SU-DHL-6 (cell line): ENCODE results near the gene HOXC11.

Source experiments
- H2AFZ ChIP-seq: fragments of 200-600 bp; sonication (generic); 2 replicates; pipeline ENCODE4 v1.6.1; 2014; ENCODE audit warnings: low read depth, mild to moderate bottlenecking, moderate library complexity, mixed read lengths, antibody characterized with exemption, low read length; ENCODE audit not compliant: severe bottlenecking
- H3F3A ChIP-seq: fragments of 200-600 bp; shearing (Covaris generic); 2 replicates; pipeline ENCODE4 v1.6.0; 2016; ENCODE audit warnings: antibody characterized with exemption, mild to moderate bottlenecking; ENCODE audit not compliant: insufficient read depth
- H3K27ac ChIP-seq: fragments of 200-600 bp; sonication (generic); 2 replicates; pipeline ENCODE4 v1.5.1; 2016; ENCODE audit warnings: low read depth, mild to moderate bottlenecking, low read length, moderate library complexity, mixed read lengths
- H3K27me3 ChIP-seq: fragments of 200-600 bp; sonication (generic), shearing (Covaris generic); 2 replicates; pipeline ENCODE4 v1.6.0; 2014; ENCODE audit warnings: mild to moderate bottlenecking, low read length
- H3K36me3 ChIP-seq: fragments of 200-600 bp; sonication (generic); 2 replicates; pipeline ENCODE4 v1.6.1; 2014; ENCODE audit warnings: mild to moderate bottlenecking, low read length, mixed read lengths
- H3K4me2 ChIP-seq: fragments of 300-600, 200-600 bp; shearing (Covaris generic), sonication (generic); 2 replicates; pipeline ENCODE4 v1.6.0; 2014; ENCODE audit warnings: low read length, low read depth, mild to moderate bottlenecking; ENCODE audit not compliant: poor library complexity, severe bottlenecking
- H3K4me3 ChIP-seq: fragments of 200-600 bp; sonication (generic); 2 replicates; pipeline ENCODE4 v1.5.1; 2014; ENCODE audit warnings: antibody characterized with exemption, low read length, mild to moderate bottlenecking, mixed read lengths; ENCODE audit not compliant: insufficient read depth, poor library complexity, severe bottlenecking
- H3K79me2 ChIP-seq: fragments of 200-600 bp; sonication (generic); 2 replicates; pipeline ENCODE4 v1.6.1; 2014; ENCODE audit warnings: mild to moderate bottlenecking, low read length, moderate library complexity; ENCODE audit not compliant: insufficient read depth
- H3K9ac ChIP-seq: fragments of 200-600 bp; sonication (generic); 2 replicates; pipeline ENCODE4 v1.7.0; 2014; ENCODE audit warnings: mild to moderate bottlenecking, low read length
- H3K9me2 ChIP-seq: fragments of 200-600 bp; sonication (generic); replicated peaks from 2 replicates; pipeline ENCODE4 v1.6.1; 2014; ENCODE audit warnings: low read length; ENCODE audit not compliant: insufficient read depth
- H3K9me3 ChIP-seq: fragments of 200-600 bp; sonication (generic); 2 replicates; pipeline ENCODE4 v1.6.1; 2014; ENCODE audit warnings: low read length, mixed read lengths; ENCODE audit not compliant: insufficient read depth
- H4K20me1 ChIP-seq: fragments of 200-600 bp; sonication (generic); 2 replicates; pipeline ENCODE4 v1.6.1; 2014; ENCODE audit warnings: low read depth, mild to moderate bottlenecking, antibody characterized with exemption, low read length, moderate library complexity, mixed read lengths
- CTCF ChIP-seq: fragments of 200-600 bp; sonication (generic); IDR thresholded peaks from one replicate; pipeline ENCODE4 v1.5.1; 2017; ENCODE audit warnings: antibody characterized with exemption, mild to moderate bottlenecking, low read length, moderate library complexity; ENCODE audit not compliant: insufficient read depth, poor library complexity, severe bottlenecking
- EZH2phosphoT487 ChIP-seq: fragments of 200-600 bp; sonication (generic), shearing (Covaris generic); conservative IDR thresholded peaks from 2 replicates; pipeline ENCODE4 v1.6.1; 2018; ENCODE audit warnings: mild to moderate bottlenecking, antibody characterized with exemption, low read length, moderate library complexity, mixed read lengths

Gene HOXC11

GRCh38 chr12:53996240-53997203, 23.6 kb downstream of the HOXC11 start:
- Histone ChIP-seq H3K27ac (no peak overlapping the region), H3K9me3 (no peaks in the 10 kb centered on the region), H3F3A (no peaks in the 10 kb centered on the region), H3K9me2 (no peaks in the 10 kb centered on the region), H3K4me2 (no peak overlapping the region), H3K4me3 (no peak overlapping the region), H4K20me1 (no peaks in the 10 kb centered on the region), H3K79me2 (no peaks in the 10 kb centered on the region), H3K9ac (no peak overlapping the region), H2AFZ (no peak overlapping the region), H3K27me3 (no peaks in the 10 kb centered on the region), H3K36me3 (no peaks in the 10 kb centered on the region)
- no peak for TF ChIP-seq CTCF
- TF ChIP-seq EZH2phosphoT487, result no peak

DNA sequence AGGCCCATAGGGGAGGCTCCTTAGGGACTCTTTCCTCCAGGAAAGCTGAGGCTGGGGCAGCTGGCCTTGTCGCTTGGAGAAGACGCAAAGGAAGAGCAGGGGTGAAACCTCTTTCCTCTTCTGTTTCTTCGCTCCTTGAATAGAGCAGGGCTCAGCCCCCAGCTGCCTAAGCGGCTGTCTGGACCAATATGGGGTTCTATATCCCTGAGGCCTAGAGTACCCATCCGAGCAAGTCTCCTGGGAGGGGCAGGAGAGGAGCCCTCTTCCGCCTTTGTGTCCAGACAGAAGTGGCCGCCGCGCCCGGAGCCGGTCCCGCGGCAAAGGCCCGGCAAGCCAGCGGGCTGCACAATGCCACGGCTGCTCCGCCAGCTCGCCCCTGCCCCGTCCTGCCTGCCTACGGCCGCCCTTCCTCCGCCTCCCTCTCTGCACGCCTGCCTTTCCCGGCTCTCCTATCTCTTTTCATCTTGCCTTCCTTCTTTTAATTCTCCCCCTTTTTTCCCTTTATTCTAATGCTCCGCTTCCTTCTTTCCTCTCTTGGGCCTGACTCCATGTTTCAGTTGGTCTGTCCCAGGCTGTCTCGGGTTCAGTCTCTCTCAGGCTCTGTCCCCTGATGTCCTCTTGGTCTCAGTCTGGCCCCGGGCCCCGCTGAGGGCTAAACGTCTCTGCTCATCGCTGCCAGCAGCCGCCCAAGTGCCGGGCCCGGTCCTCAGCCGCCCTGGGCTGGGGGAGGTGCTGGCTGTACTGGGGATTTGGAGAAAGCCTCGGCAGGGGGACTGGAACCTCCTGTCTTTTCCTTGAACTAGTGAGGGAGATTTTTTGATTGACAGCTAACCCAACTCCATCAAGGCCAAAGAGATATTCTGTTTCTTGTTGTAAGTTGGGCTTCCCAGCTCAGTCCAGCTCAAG, 24.5 kb downstream of the HOXC11 start:
- no peaks in the 10 kb centered on the region for H3K27me3 ChIP-seq

More for the DNA sequence above, 24.5 kb downstream of the HOXC11 start:
- no peaks in the 10 kb centered on the region for H3F3A ChIP-seq
- no peak overlapping the region for H3K4me2 ChIP-seq
- no peaks in the 10 kb centered on the region for H3K9me2 ChIP-seq
- H3K36me3 ChIP-seq, result no peaks in the 10 kb centered on the region
- H3K79me2 ChIP-seq, result no peaks in the 10 kb centered on the region
- no peaks in the 10 kb centered on the region for H3K9me3 ChIP-seq
- TF ChIP-seq EZH2phosphoT487 (no peak), CTCF (no peak)
- H3K4me3 ChIP-seq, result no peak overlapping the region
- no peaks in the 10 kb centered on the region for H4K20me1 ChIP-seq
- H3K27ac ChIP-seq, result no peak overlapping the region
- no peak overlapping the region for H2AFZ ChIP-seq
- no peak overlapping the region for H3K9ac ChIP-seq
